GM12801 (cell line): ENCODE measurements around the gene NUS1.

Experiments used
- CTCF ChIP-seq: IDR thresholded peaks from one replicate; pipeline ENCODE4 v1.5.1; 2011; ENCODE audit warnings: control low read depth; ENCODE audit not compliant: insufficient read length; ENCODE audit errors: extremely low read depth

Gene NUS1

GRCh38 chr6:117685359-117685758 is 10.1 kb downstream of the NUS1 start:
- TF ChIP-seq CTCF = no peak

- no peak for TF ChIP-seq CTCF
Observed at GRCh38 chr6:117687021-117687648, 11.9 kb downstream of the NUS1 start.

GRCh38 chr6:117706504-117706903 is 31.2 kb downstream of the NUS1 start:
- no peak for TF ChIP-seq CTCF

GRCh38 chr6:117711369-117711768 is 36.1 kb downstream of the NUS1 start:
- TF ChIP-seq CTCF = no peak

GRCh38 chr6:117718895-117719294 is 43.6 kb downstream of the NUS1 start:
- no peak for TF ChIP-seq CTCF

- no peak for TF ChIP-seq CTCF
Observed at GRCh38 chr6:117728626-117729025, 53.4 kb downstream of the NUS1 start.

GRCh38 chr6:117729613-117730012 is 54.3 kb downstream of the NUS1 start:
- TF ChIP-seq CTCF = no peak

- TF ChIP-seq CTCF = no peak
Observed at GRCh38 chr6:117733341-117733740, 58.1 kb downstream of the NUS1 start.
